Stomach (tissue), 4 donors: ENCODE measurements around the gene CXXC1.

Experiments
- EP300 ChIP-seq: sonication (generic); formaldehyde crosslinking; IDR thresholded peaks from one replicate; pipeline ENCODE4 v1.6.1; 2017; ENCODE audit warnings: antibody characterized with exemption
- POLR2A ChIP-seq, 4 donors: fragments of 450-650 bp; IDR thresholded peaks; one replicate each; pipeline ENCODE4 v1.6.1; 2016; ENCODE audit warnings: antibody characterized with exemption in 4 of 4, control low read depth in 2 of 4, mild to moderate bottlenecking in 1 of 4, moderate library complexity in 1 of 4
- POLR2AphosphoS5 ChIP-seq, 3 donors: sonication (generic); formaldehyde crosslinking; IDR thresholded peaks; one replicate each; pipeline ENCODE4 v1.6.1; 2016; ENCODE audit warnings: antibody characterized with exemption in 3 of 3
- TF ChIP-seq, protein P1 (sequence below), 7 experiments: fragments of 450-650 bp in 4 of 7; fragments of 200-600 bp in 3 of 7; sonication (generic) in 3 of 7; IDR thresholded peaks; one replicate each; pipeline ENCODE4 v1.5.1; 2016 to 2019; ENCODE audit warnings: antibody characterized with exemption in 7 of 7, control low read depth in 2 of 7, mild to moderate bottlenecking in 1 of 7

DNA sequence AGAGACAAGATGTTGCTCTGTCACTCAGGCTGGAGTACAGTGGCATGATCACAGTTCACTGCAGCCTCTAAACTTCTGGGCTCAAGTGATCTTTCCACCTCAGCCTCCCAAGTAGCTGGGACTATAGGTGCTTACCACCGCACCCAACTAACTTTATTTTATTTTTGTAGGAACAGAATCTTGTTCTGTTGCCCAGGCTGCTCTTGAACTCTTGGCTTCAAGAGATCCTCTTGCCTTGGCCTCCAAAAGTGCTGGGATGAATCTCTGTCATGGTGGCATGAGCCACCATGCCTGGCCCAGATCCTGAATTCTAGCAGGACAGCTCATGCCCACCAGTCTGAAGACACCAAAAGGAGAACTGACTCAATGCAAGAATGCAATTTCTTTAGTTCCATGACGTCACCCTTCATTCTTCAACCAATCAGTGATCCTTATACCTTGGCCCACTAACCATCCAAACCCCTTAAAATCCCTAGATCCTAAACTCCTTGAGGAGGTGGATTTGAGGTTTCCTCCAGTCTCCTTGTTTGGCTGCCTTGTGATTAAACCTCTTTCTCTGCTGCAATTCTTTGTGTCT lies 25.6 kb upstream of the CXXC1 start:
- TF ChIP-seq, protein P1, sequence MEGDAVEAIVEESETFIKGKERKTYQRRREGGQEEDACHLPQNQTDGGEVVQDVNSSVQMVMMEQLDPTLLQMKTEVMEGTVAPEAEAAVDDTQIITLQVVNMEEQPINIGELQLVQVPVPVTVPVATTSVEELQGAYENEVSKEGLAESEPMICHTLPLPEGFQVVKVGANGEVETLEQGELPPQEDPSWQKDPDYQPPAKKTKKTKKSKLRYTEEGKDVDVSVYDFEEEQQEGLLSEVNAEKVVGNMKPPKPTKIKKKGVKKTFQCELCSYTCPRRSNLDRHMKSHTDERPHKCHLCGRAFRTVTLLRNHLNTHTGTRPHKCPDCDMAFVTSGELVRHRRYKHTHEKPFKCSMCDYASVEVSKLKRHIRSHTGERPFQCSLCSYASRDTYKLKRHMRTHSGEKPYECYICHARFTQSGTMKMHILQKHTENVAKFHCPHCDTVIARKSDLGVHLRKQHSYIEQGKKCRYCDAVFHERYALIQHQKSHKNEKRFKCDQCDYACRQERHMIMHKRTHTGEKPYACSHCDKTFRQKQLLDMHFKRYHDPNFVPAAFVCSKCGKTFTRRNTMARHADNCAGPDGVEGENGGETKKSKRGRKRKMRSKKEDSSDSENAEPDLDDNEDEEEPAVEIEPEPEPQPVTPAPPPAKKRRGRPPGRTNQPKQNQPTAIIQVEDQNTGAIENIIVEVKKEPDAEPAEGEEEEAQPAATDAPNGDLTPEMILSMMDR (IDR thresholded peaks at IDR 0.05): no peak
- TF ChIP-seq POLR2A (IDR thresholded peaks at IDR 0.05) (no peak), EP300 (no peak), POLR2AphosphoS5 (IDR thresholded peaks at IDR 0.05) (no peak)
